B cell (primary cell): Measurements from ENCODE around the gene TTYH3. TPM values are rescaled to one million over a fixed set of nuclear protein-coding genes. Genes with fewer than 3 reads are reported as not detected.
"Not testable (repeated sequence)": the region's sequence is repeated elsewhere in the genome, so short reads cannot be mapped to it uniquely, and the experiment has no call there.

ENCODE experiments used
- ATAC-seq: fragments of 200-7000 bp; cut with Tn5 transposase; one replicate; pipeline ENCODE4 v1.10.0; 2021; ENCODE audit warnings: low read depth, mild to moderate bottlenecking, moderate number of reproducible peaks, moderate library complexity
- CTCF ChIA-PET: fragments of 350-600 bp; sonication (Branson Sonifier 250); formaldehyde crosslinking; loops from one replicate; lab custom pipeline; 2021; ENCODE audit warnings: antibody characterized with exemption, inconsistent platforms; lab: Charles Lee
- POLR2A ChIA-PET: fragments of 350-600 bp; sonication (Branson Sonifier 250); formaldehyde crosslinking; loops from one replicate; lab custom pipeline; 2021; ENCODE audit warnings: antibody characterized with exemption; lab: Charles Lee
- DNase-seq: peaks from one replicate; pipeline ENCODE4 v3.0.0; 2013
- H2AFZ ChIP-seq: 2 replicates; pipeline ENCODE4 v1.6.1; 2012; ENCODE audit warnings: mild to moderate bottlenecking, low read depth, low read length; ENCODE audit not compliant: insufficient read depth, poor library complexity, severe bottlenecking
- H3K27ac ChIP-seq, 2 donors: 1 replicate in 1 of 2; 2 replicates in 1 of 2; pipeline ENCODE4 v1.5.1; 2012 to 2013; ENCODE audit warnings: low read length in 2 of 2, mild to moderate bottlenecking in 2 of 2, moderate library complexity in 1 of 2
- H3K27me3 ChIP-seq, 4 experiments: fragments of 200-600 bp in 1 of 4; sonication (generic) in 1 of 4; replicated peaks in 1 of 4; 1 replicate in 2 of 4; 2 replicates in 2 of 4; pipeline versions ENCODE4 v1.6.1 to v1.7.0; 2013 to 2016; ENCODE audit warnings: low read length in 3 of 4, mild to moderate bottlenecking in 2 of 4, mixed read lengths in 1 of 4, moderate library complexity in 1 of 4; ENCODE audit not compliant: insufficient read depth in 4 of 4, control insufficient read depth in 3 of 4; ENCODE audit errors: control extremely low read depth in 1 of 4
- H3K36me3 ChIP-seq, 2 experiments: replicated peaks in 1 of 2; 1 replicate in 1 of 2; 2 replicates in 1 of 2; pipeline versions ENCODE4 v1.6.1 to v1.7.1; 2013; ENCODE audit warnings: low read length in 1 of 2; ENCODE audit not compliant: insufficient read depth in 2 of 2, control insufficient read depth in 1 of 2; ENCODE audit errors: control extremely low read depth in 1 of 2, extremely low read depth in 1 of 2
- H3K4me1 ChIP-seq, 2 donors: fragments of 200-600 bp in 1 of 2; sonication (generic) in 1 of 2; 1 replicate in 1 of 2; 2 replicates in 1 of 2; pipeline versions ENCODE4 v1.5.1 to v1.6.1; 2013 to 2017; ENCODE audit warnings: low read length in 2 of 2; ENCODE audit not compliant: control insufficient read depth in 2 of 2, insufficient read depth in 2 of 2
- H3K4me2 ChIP-seq: replicated peaks from 2 replicates; pipeline ENCODE3; 2012; ENCODE audit warnings: mild to moderate bottlenecking, low read depth, low read length; ENCODE audit not compliant: poor library complexity, severe bottlenecking
- H3K4me3 ChIP-seq, 5 experiments: fragments of 200-600 bp in 1 of 5; sonication (generic) in 1 of 5; 1 replicate in 3 of 5; 2 replicates in 2 of 5; pipeline versions ENCODE4 v1.5.1 to v1.7.0; 2011 to 2016; ENCODE audit warnings: low read length in 4 of 5, mild to moderate bottlenecking in 4 of 5, low read depth in 2 of 5, control low read depth in 1 of 5, moderate library complexity in 1 of 5; ENCODE audit not compliant: insufficient read depth in 1 of 5; ENCODE audit errors: control extremely low read depth in 1 of 5, extremely low read depth in 1 of 5
- H3K79me2 ChIP-seq: fragments of 200-600 bp; sonication (generic); one replicate; pipeline ENCODE4 v1.6.0; 2016; ENCODE audit warnings: low read length; ENCODE audit not compliant: control insufficient read depth, insufficient read depth
- H3K9ac ChIP-seq: fragments of 200-600 bp; sonication (generic); 2 replicates; pipeline ENCODE4 v1.6.1; 2017; ENCODE audit warnings: mild to moderate bottlenecking, low read length, moderate library complexity
- H3K9me3 ChIP-seq, 3 donors: one replicate each; pipeline versions ENCODE4 v1.6.1 to v1.7.1; 2013; ENCODE audit warnings: low read length in 2 of 3; ENCODE audit not compliant: control insufficient read depth in 2 of 3, insufficient read depth in 1 of 3; ENCODE audit errors: control extremely low read depth in 1 of 3
- H4K20me1 ChIP-seq: 2 replicates; pipeline ENCODE4 v1.6.0; 2012; ENCODE audit warnings: mild to moderate bottlenecking, low read length; ENCODE audit not compliant: insufficient read depth, control insufficient read depth, poor library complexity, severe bottlenecking
- H3K27ac Mint-ChIP-seq: one replicate; pipeline ENCODE4 v1.8.0; 2021; ENCODE audit warnings: mixed read lengths
- H3K27me3 Mint-ChIP-seq: one replicate; pipeline ENCODE4 v1.8.0; 2021; ENCODE audit warnings: mixed read lengths
- H3K4me1 Mint-ChIP-seq: one replicate; pipeline ENCODE4 v1.8.0; 2021; ENCODE audit warnings: mixed read lengths
- H3K4me3 Mint-ChIP-seq: one replicate; pipeline ENCODE4 v1.8.0; 2021; ENCODE audit warnings: mixed read lengths
- H3K9me3 Mint-ChIP-seq: one replicate; pipeline ENCODE4 v1.8.0; 2022; ENCODE audit warnings: mixed read lengths; ENCODE audit not compliant: insufficient read depth
- EZH2 ChIP-seq: IDR thresholded peaks from 2 replicates; pipeline ENCODE4 v1.6.1; 2012; ENCODE audit warnings: borderline replicate concordance, low read depth, mild to moderate bottlenecking, moderate library complexity, low read length; ENCODE audit not compliant: insufficient read depth, poor library complexity, severe bottlenecking
- WGBS: methylation state at CpG from one replicate; pipeline ENCODE4 v1.1.5; 2013; ENCODE audit warnings: missing lambda C conversion rate; ENCODE audit not compliant: insufficient coverage; 5-methylcytosine and 5-hydroxymethylcytosine counted together
- intact Hi-C: fragments of 100-400 bp; cut with micrococcal nuclease; formaldehyde crosslinking; loops from one replicate; pipeline ENCODE4 v1.10.0; 2022
- polyA plus RNA-seq: library from polyadenylated mRNA; depleted of rRNA; stranded (reverse); fragments of >200 nt; gene quantifications from 2 replicates; pipeline ENCODE4 v1.2.3, GENCODE V29; 2012
- total RNA-seq, 2 donors: library from RNA; stranded (reverse); fragments of 120-200 nt in 1 of 2; gene quantifications; 1 replicate in 1 of 2; 2 replicates in 1 of 2; pipeline versions ENCODE4 v1.2.3 to v1.2.4, GENCODE V29; 2013 to 2022
- TF ChIP-seq, protein P1 (sequence below): fragments of 200-600 bp; IDR thresholded peaks from one replicate; pipeline ENCODE4 v1.8.0; 2022; ENCODE audit warnings: antibody characterized with exemption, mild to moderate bottlenecking

Gene TTYH3
- total and polyA plus RNA-seq, 2 donors (not counting 1 experiment from before 2014, with no cell fraction given): 8.4 to 48.6 TPM

GRCh38 chr7:2673934-2674333 lies 42.1 kb downstream of the TTYH3 start:
- Mint-ChIP-seq H3K9me3 (peaks cover 3% of the 10 kb centered on the region), H3K27me3 (peaks cover 7% of the 10 kb centered on the region), H3K4me1 (peaks cover 6% of the 10 kb centered on the region), H3K4me3 (no peak overlapping the region), H3K27ac (no peak overlapping the region)
- intact Hi-C loops: no loop called here
- ATAC-seq (no peak), DNase-seq (no peak)
- Histone ChIP-seq H4K20me1 (no peaks in the 10 kb centered on the region), H3K27me3 (peaks cover 0 to 2% (median 0%) of the 10 kb centered on the region in 4 experiments), H3K27ac (no peak overlapping the region), H3K4me2 (no peak overlapping the region), H3K4me1 (peaks cover 6 to 8% of the 10 kb centered on the region in 2 donors), H3K9ac (no peak overlapping the region), H3K79me2 (no peaks in the 10 kb centered on the region), H3K9me3 (peaks cover 0 to 9% (median 0%) of the 10 kb centered on the region in 3 donors), H2AFZ (no peak overlapping the region), H3K4me3 (no peak overlapping the region), H3K36me3 (no peaks in the 10 kb centered on the region)
- ChIA-PET POLR2A (no interaction called here), CTCF (interaction anchor here (0.8 to 6.8 kb wide), 3 partner anchors 34 to 223 kb away, joined by 3 to 128 read pairs (median 3); no protein-coding TSS in a partner anchor)
- TF ChIP-seq EZH2: no peak
- TF ChIP-seq, protein P1, sequence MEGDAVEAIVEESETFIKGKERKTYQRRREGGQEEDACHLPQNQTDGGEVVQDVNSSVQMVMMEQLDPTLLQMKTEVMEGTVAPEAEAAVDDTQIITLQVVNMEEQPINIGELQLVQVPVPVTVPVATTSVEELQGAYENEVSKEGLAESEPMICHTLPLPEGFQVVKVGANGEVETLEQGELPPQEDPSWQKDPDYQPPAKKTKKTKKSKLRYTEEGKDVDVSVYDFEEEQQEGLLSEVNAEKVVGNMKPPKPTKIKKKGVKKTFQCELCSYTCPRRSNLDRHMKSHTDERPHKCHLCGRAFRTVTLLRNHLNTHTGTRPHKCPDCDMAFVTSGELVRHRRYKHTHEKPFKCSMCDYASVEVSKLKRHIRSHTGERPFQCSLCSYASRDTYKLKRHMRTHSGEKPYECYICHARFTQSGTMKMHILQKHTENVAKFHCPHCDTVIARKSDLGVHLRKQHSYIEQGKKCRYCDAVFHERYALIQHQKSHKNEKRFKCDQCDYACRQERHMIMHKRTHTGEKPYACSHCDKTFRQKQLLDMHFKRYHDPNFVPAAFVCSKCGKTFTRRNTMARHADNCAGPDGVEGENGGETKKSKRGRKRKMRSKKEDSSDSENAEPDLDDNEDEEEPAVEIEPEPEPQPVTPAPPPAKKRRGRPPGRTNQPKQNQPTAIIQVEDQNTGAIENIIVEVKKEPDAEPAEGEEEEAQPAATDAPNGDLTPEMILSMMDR: no peak

GRCh38 chr7:2675256-2675764 lies 43.5 kb downstream of the TTYH3 start:
- H3K27me3 ChIP-seq: no peaks in the 10 kb centered on the region
- no peak overlapping the region for H3K4me3 ChIP-seq
- no peak overlapping the region for H2AFZ ChIP-seq
- H3K79me2 ChIP-seq: no peaks in the 10 kb centered on the region
- Mint-ChIP-seq H3K4me3 (no peak overlapping the region), H3K27me3 (no peaks in the 10 kb centered on the region), H3K4me1 (peaks cover 6% of the 10 kb centered on the region), H3K9me3 (peaks cover 3% of the 10 kb centered on the region), H3K27ac (no peak overlapping the region)
- no peak for DNase-seq
- TF ChIP-seq, protein P1: no peak
- TF ChIP-seq EZH2: no peak
- H4K20me1 ChIP-seq: no peaks in the 10 kb centered on the region
- no peak overlapping the region for H3K4me2 ChIP-seq
- POLR2A ChIA-PET: no interaction called here
- H3K9ac ChIP-seq: no peak overlapping the region
- 95% methylated on average over 5 of the region's 9 CpGs for WGBS
- peaks cover 0 to 9% (median 0%) of the 10 kb centered on the region in 3 donors for H3K9me3 ChIP-seq
- no peaks in the 10 kb centered on the region for H3K36me3 ChIP-seq
- CTCF ChIA-PET: no interaction called here
- no peak overlapping the region for H3K27ac ChIP-seq
- intact Hi-C loops: no loop called here
- peaks cover 6 to 8% of the 10 kb centered on the region in 2 donors for H3K4me1 ChIP-seq
- no peak for ATAC-seq

GRCh38 chr7:2676576-2676975 lies 44.8 kb downstream of the TTYH3 start:
- H3K27ac Mint-ChIP-seq, H3K79me2 ChIP-seq, H3K4me1 ChIP-seq, CTCF ChIA-PET, H3K4me3 Mint-ChIP-seq, DNase-seq, H4K20me1 ChIP-seq, H3K9ac ChIP-seq, H2AFZ ChIP-seq, H3K36me3 ChIP-seq, H3K27me3 ChIP-seq, POLR2A ChIA-PET, intact Hi-C loops, H3K27me3 Mint-ChIP-seq, ATAC-seq, H3K4me1 Mint-ChIP-seq, H3K27ac ChIP-seq, H3K4me2 ChIP-seq, H3K9me3 Mint-ChIP-seq, H3K4me3 ChIP-seq: not testable (repeated sequence)
- WGBS: 100% methylated on average over 1 of the region's 8 CpGs
- H3K9me3 ChIP-seq: peaks cover 0 to 13% (median 0%) of the 10 kb centered on the region in 3 donors
